Epithelial cell of proximal tubule (primary cell): Measurements from ENCODE around the gene SFXN5. TPM values are rescaled to one million over a fixed set of nuclear protein-coding genes. Genes with fewer than 3 reads are reported as not detected.

Source experiments
- DNase-seq: peaks from one replicate; pipeline ENCODE4 v3.0.0-alpha.2; 2011; ENCODE audit warnings: low read depth
- H3K4me3 ChIP-seq: 2 replicates; pipeline ENCODE4 v1.5.1; 2011; ENCODE audit warnings: low read depth, mild to moderate bottlenecking, low read length
- total RNA-seq: library from RNA; depleted of rRNA; stranded (reverse); fragments of >200 nt; gene quantifications from 2 replicates; pipeline ENCODE4 v1.2.3, GENCODE V29; 2015
- TF ChIP-seq, protein P1 (sequence below): conservative IDR thresholded peaks from 2 replicates; pipeline ENCODE4 v1.5.1; 2012; ENCODE audit warnings: low read depth, mild to moderate bottlenecking, low read length

Gene SFXN5
- total RNA-seq, 1 donor from 2014 or later, result 8.4 TPM

DNA sequence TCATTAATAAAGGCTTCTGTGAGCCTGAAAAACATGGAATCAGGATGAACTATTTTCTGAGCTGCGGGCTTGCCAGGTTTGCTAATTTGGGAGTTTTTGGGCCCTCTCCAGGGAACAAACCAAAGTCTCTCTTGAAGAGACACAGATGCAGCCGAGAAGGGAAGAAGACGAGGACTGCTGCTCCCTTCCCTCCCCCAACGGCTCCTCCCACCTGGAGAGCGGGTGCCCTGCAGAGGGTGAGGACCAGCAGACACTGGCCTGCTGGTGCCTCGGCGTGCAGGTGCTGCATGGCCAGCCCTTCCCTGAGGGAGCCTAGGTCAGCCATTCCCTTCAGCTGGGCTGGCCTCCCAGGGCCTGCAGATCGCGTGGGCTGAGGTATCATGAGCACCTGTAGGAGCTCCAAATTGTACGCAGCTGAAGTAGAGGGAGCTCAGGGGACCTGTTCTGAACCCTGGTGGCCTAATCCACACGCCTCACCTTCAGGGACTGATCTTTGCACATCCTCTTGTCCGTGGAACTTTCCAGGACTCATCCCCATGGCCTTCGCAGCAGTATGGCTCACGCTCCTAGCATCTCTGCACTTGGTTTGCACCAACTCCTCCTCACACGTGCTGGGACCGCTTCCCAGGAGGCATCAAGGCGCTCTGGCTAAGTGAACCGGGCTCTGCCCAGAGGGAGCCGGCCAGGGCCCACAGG lies 134.7 kb downstream of the SFXN5 start:
- DNase-seq, result no peak

DNA sequence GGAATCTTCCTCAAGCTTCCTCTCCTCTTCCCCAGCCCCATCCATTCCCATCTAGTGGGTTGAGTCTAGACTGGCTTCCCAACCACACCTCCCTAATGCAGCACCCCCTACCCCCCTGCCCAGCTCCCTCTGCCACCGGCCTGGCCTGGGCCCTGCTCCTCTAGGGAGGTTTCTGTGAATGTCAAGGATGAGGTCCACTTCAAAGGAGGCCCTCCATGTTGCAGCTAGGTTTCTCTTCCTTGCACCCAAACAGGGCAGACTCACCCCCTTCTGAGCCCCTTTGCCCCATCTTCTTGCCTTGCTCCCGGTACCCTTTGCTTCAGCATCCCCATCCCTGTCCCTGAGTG lies 135.9 kb downstream of the SFXN5 start:
- DNase-seq, result no peak
- TF ChIP-seq, protein P1, sequence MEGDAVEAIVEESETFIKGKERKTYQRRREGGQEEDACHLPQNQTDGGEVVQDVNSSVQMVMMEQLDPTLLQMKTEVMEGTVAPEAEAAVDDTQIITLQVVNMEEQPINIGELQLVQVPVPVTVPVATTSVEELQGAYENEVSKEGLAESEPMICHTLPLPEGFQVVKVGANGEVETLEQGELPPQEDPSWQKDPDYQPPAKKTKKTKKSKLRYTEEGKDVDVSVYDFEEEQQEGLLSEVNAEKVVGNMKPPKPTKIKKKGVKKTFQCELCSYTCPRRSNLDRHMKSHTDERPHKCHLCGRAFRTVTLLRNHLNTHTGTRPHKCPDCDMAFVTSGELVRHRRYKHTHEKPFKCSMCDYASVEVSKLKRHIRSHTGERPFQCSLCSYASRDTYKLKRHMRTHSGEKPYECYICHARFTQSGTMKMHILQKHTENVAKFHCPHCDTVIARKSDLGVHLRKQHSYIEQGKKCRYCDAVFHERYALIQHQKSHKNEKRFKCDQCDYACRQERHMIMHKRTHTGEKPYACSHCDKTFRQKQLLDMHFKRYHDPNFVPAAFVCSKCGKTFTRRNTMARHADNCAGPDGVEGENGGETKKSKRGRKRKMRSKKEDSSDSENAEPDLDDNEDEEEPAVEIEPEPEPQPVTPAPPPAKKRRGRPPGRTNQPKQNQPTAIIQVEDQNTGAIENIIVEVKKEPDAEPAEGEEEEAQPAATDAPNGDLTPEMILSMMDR, result no peak
- H3K4me3 ChIP-seq, result no peak overlapping the region

More for the DNA sequence above, 134.7 kb downstream of the SFXN5 start:
- TF ChIP-seq, protein P1, result no peak
- no peak overlapping the region for H3K4me3 ChIP-seq

DNA sequence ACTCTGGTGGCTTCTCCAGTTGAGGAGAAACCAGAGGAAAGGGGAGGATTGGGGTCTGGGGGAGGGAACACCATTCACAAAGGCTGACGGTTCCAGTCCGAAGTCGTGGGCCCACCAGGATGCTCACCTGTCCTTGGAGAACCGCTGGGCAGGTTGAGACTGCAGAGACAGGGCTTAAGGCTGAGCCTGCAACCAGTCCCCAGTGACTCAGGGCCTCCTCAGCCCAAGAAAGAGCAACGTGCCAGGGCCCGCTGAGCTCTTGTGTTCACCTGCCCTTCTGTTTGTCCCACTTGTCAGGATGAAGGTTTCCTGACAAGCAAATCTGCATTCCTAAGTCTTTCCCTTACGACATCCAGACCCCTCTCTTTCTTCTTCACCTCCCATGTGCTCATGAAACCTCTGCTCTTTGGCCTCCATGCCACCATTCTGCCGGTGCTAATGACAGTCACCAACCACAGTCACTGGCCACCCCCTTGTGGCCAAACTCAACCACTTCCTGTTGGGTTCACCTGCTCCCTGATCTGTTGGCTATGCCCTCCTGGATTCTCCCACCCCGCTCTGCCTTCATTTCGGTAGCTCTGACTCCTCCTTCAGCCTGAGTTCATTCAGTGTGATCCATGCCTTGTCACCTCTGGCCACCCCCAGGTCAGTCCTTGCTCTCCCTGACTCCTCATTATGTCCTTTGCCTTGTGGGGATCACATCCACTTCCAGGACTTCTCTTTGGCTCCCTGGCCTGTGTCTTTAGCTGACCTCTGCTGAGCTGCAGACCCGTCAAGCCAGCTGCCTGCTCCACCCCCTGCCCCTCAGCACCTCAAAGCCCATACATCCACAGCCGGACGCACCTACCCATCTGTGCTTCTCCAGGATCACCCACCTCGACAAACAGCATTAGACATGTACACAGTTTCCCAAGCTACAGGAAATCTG lies 136.6 kb downstream of the SFXN5 start:
- TF ChIP-seq, protein P1, result peak; percentile 65
- H3K4me3 ChIP-seq, result no peak overlapping the region
- DNase-seq, result no peak

DNA sequence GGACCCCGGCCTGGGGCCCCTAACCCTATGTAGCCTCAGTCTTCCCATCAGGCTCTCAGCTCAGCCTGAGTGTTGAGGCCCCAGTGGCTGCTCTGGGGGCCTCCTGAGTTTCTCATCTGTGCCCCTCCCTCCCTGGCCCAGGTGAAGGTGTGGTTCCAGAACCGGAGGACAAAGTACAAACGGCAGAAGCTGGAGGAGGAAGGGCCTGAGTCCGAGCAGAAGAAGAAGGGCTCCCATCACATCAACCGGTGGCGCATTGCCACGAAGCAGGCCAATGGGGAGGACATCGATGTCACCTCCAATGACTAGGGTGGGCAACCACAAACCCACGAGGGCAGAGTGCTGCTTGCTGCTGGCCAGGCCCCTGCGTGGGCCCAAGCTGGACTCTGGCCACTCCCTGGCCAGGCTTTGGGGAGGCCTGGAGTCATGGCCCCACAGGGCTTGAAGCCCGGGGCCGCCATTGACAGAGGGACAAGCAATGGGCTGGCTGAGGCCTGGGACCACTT lies 137.8 kb downstream of the SFXN5 start:
- no peak for DNase-seq
- TF ChIP-seq, protein P1, result no peak
- no peak overlapping the region for H3K4me3 ChIP-seq

DNA sequence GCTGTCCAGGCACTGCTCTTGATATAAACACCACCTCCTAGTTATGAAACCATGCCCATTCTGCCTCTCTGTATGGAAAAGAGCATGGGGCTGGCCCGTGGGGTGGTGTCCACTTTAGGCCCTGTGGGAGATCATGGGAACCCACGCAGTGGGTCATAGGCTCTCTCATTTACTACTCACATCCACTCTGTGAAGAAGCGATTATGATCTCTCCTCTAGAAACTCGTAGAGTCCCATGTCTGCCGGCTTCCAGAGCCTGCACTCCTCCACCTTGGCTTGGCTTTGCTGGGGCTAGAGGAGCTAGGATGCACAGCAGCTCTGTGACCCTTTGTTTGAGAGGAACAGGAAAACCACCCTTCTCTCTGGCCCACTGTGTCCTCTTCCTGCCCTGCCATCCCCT lies 138.3 kb downstream of the SFXN5 start:
- no peak for DNase-seq
- TF ChIP-seq, protein P1, result no peak
- no peak overlapping the region for H3K4me3 ChIP-seq

DNA sequence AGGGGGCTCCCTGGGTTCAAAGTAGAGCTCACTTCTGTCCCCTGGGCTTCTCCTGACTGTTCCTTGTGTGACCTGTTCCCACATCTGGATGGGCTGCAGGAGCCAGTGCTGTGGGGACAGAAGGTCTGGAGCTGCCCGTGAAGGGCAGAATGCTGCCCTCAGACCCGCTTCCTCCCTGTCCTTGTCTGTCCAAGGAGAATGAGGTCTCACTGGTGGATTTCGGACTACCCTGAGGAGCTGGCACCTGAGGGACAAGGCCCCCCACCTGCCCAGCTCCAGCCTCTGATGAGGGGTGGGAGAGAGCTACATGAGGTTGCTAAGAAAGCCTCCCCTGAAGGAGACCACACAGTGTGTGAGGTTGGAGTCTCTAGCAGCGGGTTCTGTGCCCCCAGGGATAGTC lies 138.7 kb downstream of the SFXN5 start:
- TF ChIP-seq, protein P1, result no peak
- H3K4me3 ChIP-seq, result no peak overlapping the region
- DNase-seq, result no peak
